Activated CD8-positive, alpha-beta memory T cell treated with anti-CD3 and anti-CD28 coated beads, Interleukin-2, amount 50 U/mL, for 1 hour (primary cell): Measurements from ENCODE around the gene CDT1.

Experiments
- DNase-seq: peaks from one replicate; pipeline ENCODE4 v3.0.0-alpha.2; 2020; ENCODE audit errors: extremely low read depth

Gene CDT1

DNA sequence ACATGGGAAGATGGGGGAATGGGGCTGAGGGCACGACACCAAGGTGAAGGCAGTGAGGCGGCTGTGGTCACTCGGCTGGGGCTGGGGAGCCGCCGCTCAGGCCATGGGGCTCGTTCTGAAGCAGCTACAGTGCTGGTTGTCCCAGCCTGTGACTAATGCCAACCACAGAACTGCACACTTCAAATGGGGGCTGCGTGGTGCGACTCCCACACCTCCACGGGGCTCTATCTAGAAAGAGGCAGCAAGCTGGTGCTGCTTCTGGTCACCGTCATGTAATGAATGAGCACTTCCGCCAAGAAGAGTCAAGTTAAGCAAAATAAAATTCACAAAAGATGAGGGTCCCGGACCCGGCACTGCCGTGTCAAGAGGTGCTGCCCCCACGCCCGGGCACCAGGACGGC is 33.2 kb downstream of the CDT1 start:
- DNase-seq = no peak

DNA sequence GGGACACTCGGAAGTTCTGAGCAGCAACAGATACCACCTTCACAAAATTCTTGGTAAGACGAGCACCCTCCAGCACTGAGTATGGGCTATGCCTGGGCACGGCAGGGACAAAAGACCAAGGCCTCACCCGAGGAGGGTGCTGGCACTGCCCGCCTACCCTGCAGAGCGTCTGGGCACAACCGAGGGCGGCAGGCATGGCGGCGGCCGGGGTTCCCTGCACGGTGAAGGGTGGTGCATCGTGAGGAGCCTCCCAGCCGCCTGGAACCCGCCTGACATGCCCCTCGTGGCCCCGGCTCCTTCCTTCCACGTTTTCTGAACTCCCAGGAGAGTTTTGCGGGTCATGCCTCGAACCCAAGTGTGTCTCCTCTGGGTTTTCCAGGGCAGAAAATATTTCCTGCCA is 34.2 kb downstream of the CDT1 start:
- no peak for DNase-seq

DNA sequence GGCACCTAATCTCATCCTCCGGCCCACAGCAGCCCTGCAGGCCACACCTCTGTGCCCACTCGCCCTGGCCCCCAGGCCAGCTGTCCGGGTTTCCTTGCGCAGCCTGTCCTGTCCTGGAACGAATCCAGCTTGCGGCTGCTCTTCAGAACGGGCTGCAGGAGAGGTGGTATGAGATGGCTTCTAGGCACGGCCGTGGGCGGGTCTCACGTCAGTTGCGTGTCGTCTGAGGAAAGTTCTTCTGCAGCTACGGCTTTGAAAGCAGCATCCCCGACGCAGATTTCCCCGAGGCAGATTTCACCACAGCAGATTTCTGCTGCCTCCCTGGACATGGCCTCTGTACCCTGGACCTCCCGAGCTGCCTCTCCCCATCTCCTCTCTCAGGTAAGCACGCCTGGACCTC is 35.0 kb downstream of the CDT1 start:
- no peak for DNase-seq

DNA sequence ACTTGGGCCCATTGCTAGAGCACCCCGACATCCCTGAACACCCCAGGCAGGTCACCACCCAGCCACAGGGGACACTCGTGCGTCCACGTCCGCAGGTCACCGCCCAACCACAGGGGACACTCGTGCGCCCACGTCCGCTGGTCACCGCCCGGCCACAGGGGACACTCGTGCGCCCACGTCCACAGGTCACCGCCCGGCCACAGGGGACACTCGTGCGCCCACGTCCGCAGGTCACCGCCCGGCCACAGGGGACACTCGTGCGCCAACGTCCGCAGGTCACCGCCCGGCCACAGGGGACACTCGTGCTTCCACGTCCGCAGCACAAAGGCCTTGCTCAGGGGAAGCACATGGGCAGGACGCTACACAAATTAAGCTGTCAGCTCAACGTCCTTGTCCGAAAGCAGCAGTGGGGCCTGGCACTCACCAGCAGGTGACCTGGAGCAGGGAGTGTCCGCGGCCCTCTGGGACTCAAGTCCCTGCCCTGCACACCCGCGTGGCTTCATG is 35.5 kb downstream of the CDT1 start:
- no peak for DNase-seq

DNA sequence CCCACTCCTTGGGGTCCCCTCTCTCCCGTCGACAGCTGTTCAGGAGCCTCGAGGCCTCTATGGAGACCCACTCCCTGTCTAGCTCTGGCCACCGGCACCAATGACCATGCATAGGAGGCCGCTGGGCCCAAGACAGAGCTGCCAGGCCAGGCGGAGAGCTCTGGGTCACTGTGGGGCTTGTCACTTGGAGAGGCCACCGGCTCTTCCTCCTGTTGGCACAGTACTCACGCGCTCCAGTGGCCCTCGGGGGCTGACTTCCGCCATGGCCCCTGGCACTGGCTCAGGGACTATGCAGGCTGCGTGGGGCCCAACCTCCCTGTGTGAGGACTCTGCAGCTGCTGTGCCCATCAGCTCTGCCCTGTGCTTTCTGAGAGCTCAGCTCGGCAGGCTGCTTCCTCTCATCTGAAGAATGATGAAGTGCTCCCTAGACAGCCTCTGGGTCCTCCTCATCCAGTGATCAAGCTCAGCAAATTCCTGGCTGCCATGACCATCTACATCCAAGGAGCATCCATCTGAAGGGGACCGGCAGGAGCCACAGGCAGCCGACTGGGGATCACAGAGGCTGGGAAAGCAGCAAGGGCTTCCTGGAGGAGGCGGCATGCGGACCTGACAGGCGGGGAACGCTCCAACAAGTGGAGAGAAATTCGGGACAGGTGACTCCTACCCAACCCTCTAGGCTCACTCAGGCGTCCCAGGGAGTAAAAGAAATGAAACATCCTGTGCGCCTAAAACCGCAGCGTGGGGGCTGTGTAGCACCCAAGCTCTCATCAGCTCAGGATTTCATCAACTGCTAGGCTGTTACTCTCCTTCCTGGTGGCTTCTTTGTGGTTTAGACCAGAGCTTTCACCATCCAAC is 36.4 kb downstream of the CDT1 start:
- no peak for DNase-seq

DNA sequence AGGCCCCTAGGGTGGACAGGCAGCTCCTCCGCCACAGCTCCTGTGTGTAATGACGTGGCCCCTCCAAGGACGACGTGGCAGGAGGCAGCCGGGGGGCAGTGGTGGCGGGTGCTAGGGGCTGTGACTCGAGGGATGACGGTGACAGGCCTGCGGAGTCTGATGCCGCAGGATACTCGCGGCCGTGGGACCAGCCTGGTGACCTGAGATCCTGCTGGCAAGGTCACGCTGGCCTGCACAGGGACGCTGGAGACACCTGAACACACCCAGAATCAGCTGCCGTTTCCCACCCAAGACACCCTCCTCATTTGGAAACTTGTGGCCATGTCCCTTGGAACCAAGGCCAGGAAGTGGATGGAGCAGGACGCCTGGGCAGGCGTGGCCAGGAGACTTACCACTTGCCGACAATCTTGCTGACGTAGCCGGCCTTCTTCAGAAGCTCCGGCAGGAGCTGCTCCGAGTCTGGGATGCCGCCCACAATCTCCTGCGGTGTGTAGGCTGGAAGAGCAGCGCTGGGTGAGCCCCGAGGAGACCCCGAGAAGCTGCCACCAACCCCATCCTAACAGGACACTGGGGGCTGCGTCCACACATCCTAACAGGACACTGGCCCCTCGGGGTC is 37.1 kb downstream of the CDT1 start:
- no peak for DNase-seq

DNA sequence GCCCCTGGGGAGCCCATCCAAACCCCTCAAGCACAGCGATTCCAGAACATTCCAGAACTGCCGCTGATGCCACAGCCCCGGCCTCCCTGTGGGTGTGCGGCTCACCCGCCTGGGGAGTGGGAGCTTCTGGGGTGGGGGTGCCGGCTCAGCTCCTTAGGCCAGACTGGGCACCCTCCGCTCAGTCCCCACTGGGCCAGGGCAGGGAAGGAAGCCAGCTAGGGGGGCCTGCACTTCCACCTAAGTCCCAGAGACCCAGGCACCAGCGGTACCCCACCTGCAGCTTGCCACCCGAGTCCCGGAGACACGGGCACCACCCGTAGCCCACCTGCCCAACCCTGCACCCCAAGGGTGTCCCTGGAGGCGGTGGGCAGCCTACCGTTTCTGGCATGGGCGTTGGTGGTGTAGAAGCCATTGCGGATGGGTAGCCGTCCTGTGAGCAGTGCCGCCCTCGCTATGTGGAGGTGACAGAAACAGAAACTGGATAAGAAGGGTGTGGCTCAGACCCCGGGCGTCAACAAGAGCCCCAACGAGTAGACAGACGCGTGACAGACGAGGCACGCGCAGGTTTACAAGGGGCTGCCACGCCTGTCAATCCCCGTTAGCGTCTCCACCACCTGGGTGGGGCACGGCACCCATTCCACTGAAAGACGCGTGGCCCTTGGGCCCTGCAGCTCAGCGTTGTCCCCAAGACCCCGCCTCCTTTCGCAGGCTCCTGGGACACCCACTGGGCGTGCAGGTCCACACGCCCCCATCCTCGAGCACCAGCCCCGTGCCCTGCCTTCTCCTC is 38.1 kb downstream of the CDT1 start:
- DNase-seq = no peak

DNA sequence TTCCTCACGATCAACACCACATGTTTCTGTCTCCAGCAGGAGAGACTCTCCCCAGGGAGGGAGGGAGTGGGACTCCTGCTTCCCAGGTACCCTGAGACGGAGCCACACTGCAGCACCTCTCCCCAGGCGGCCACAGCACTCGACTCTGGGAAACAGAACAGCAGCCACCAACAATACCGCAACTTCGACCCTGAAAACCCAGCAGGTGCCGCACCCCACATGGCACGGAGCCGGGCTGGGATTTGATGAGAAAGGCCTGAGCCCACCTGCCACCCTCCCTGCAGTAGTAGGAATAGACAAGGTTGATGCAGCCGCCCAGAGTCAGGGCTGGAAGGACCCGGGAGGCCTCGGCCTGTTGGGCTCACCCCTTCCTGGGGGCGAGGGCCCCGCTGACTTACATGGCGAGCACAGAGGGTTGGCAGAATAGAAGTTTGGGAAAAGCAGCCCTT is 38.7 kb downstream of the CDT1 start:
- DNase-seq = no peak

DNA sequence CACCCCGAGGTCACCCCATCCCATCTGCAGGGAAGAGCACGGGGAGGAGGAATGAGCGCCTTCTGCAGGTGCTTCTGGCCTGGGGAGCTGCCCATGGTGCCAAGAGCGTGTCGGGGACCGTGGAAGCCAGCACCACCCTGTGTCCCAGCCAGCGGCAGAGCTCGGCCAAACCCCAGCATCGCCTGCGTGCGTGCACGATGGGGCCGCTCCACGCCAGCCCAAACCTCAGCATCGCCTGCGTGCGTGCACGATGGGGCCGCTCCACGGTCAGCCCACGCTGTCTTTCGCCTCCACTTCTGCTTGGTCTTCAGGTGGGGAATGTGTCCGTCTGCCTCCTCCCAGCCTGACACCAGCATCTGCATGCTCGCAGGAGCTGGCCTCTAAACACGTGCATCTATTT is 39.2 kb downstream of the CDT1 start:
- no peak for DNase-seq

DNA sequence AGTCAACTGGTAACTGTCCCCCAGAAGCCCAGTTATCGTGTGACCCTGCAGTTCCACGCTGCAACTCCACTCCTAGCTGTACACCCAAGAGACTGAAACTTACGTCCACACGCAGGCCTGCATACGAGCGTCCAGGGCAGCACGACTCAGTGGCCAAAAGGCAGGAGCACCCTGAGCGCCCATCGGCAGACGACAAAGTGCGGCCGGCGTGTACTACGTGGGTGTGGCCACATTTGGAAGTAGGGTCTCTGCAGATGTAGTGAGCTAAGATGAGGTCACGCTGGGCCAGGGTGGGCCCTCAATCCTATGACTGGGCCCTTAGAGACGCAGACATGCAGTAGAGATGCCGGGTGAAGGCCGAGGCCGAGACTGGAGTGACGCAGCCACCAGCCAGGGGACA is 39.7 kb downstream of the CDT1 start:
- DNase-seq = no peak

DNA sequence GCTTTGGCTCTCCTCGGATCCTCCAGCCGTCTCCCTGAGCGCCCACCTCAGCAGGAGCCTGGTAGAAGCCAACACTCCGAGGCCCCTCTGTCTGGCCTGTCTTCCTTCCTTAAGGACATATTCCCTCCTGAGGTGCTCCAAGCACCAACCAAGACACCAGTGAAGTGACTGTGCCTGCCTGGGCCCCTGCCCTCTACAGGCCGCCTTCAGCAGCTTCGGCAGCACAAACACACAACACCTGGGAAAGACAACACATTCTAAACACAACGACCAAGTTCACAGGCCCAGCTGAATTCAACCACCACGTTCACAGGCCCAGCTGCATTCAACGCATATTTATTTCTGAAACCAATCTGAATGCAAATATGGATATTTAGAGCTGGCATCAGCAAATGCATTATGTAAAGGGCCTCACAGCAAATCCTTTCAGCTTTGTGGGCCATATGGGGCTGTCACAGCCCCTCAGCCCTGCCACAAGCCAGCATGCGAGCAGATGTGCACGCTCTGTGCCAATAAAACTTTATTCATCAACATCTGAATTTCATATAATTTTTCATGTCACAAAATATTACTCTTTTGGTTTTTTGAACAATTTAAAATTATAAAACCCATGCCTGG is 40.9 kb downstream of the CDT1 start:
- no peak for DNase-seq

DNA sequence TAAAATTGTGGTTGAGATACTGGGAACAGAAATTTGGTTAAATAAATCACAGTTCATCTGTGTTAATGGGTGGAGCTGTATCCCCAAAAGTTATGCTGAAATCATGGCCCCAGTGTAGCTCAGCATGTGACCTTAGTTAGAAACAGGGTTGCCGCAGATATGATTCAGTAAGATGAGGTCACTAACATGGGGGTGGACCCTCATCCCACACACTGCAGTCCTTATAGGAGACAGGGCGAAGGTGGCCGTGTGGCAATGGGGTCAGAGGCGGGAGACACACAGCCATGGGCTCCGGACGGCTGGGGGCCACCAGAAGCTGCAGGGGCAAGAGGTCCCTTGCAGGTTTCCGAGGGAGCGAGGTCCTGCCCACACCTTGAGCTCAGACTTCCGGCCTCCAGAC is 42.5 kb downstream of the CDT1 start:
- DNase-seq = no peak

DNA sequence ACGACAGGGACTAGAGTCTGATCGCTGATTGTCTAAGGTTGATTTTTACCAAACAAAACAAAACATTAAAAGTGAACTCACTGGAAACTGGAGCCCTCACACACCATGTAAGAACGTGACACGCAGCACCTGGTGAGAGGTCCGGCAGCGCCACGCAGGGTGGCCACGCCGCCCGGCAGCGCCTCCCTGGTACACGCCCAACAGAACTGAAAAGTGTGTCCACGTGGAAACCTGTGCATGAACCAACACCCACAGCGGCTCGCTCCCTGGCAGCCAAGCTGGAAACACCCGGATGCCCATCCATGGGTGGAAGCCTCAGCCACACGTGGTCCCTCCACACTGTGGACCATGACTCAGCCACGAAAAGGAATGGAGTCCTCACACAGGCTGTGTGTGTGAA is 44.1 kb downstream of the CDT1 start:
- DNase-seq = no peak

DNA sequence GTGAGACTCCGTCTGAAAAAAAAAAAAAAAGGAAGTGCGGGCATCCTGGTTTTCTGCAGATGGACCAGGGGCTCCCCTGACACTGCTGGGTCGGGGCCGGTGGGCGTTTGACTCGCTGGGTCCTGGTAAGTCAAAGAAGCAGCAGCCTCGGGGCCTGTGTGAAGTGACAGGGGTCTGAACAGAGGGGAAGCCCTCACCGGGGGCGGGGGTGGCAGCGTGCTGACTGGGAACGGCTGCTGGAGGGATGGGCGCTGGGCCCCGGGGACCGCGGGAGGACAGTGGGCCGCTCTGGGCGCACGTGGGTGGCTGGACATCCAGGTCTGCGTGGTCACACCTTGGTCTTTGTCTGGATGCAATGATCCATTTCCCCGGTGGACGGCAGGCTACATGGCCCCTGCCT is 45.0 kb downstream of the CDT1 start:
- DNase-seq = no peak

DNA sequence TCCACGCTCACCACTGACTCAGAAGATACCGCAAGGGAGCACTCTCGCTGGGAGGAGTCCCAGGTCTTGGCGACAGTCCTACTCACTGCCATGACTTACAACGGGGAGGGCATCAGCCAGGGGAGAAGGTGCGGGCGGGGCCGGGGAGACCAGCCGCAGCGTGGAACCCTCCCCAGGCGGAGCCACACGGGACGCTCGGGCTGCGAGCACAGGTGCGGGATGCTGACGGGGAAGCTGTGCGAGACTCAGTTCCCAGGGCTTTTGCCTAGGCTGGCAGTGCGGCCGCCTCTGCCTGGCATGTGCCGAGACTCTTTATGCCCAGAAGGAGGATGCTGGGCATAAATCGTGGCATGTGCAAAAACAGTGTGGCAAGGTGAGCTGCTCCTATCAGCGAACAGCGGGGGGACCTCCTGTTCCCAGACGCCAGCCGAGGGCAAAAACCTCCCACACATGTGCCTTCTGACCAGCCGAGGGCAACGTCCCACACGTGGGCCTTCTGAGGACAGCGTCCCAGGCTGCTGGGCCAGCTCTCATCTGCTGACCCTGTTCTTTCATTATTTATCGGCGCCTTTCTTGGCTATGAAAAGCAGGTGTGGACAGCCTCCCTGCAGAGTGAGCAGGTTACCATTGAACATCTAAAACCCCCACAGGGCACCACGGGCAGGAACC is 47.1 kb downstream of the CDT1 start:
- DNase-seq = no peak

DNA sequence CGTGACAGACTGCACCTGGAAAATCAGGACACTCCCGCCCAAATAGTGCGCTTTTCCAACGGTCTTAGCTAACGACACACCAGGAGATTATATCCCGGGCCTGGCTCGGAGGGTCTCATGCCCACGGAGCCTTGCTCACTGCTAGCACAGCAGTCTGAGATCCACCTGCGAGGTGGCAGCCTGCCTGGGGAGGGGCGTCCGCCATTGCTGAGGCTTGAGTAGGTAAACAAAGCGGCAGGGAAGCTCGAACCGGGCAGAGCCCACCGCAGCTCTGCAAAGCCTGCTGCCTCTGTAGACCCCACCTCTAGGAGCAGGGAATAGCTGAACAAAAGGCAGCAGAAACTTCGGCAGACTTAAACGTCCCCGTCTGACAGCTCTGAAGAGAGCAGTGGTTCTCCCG is 48.0 kb downstream of the CDT1 start:
- DNase-seq = no peak

DNA sequence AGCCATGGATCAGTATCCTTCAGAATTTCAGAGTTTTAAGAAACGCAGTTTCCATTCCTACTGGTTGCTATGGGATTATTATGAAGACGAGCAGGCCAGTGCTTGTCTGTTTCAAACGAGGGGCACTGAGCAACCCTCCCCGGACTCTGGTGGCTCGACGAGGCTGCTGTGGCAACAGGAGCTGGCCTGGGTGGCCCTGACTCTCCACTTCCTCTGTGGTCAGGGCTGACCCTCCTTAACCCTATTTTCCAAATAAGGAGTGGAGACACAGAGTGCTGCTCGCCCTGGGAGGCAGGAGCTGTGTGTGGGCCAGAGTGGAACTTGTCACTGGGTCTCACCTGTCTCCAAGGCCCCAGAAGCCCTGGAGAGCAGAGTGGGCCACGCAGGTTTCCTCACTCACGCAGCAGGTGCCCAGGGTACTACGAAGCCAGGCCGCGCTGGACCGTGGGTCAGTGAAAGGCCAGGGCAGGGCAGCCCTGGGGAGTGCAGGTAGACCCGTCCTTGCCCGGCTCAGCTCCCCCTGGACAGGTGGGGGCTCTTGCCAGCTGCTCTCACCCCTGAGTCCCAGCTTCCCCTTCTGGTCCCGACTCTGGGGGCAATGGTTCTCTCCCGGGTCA is 49.8 kb downstream of the CDT1 start:
- DNase-seq = no peak

DNA sequence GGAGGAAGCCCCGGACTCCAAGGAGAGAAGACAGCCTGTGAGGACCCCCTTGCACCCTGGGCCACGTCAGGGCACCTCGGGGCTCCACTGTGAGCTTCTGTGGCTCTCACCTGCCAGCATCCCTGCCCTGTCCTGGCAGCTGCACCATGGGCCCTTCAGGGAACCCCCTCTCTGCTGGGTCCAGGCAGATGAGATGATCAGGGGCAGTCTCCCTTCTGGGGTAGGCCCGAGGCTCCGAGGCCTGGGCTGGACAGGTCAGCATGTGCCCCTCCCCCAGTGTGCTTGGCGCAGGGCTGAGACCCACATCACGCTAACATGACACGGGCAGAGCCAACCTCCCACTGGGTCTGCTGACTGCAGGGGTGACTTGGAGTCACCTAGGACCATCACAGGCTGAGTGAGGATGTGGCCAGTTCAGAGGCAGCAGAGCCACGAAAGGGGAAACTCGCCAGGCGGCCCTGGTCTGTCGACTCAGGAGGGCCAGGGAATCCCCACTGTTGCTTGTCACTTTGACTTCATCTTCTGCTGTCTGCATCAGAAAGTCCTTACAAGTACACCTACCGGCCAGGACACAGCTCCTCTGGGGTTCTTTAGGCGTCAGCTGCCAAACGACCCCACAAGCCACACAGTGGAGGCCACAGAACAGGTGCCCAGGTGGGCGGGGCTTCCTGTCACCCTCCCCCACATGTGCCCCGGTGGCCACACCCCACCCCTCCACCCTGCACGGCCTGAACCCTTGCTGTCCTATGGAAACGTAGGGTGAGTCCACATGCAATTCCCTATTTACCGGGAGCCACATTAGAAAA is 50.9 kb downstream of the CDT1 start:
- DNase-seq = no peak

DNA sequence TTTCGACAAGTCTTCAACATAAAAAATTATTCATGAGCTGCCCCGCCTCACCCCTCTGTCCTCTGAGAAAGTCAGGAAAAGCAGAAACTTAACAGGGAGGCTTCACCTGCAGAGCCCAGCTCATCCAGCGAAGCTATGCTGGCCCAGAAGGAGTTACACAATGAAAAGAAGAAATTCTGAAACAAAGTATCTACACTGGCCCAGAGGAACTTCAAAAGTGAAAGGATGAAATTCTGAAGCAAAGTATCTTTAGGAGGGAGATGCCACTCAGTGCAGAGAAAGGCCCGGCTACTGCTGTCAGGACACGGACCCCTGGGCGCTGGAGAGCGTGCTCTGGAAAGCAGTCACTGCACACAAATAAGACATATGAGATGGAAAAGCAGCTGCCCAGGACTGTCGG is 51.6 kb downstream of the CDT1 start:
- no peak for DNase-seq

DNA sequence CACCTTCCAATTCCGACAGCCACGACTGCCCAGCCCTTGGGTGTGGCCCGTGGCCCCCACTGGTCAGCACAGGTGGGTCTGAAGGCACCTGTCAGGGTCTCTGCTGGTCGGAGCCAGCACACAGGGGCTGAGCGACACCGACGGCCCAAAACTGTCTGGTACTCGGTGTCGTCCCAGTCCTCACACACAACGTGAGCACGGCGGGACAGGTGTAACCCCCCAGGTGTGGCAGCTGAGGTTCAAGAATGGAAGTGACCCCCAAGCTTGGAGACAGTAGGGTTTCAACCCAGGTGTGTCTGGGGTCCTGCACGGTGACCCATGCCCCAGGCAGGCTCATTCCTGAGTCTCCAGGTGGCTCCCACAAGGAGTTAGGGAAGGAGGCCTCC is 52.1 kb downstream of the CDT1 start:
- no peak for DNase-seq
